Ovary (tissue), 9 donors: ENCODE data around the gene MINDY1. TPM values are rescaled to one million over a fixed set of nuclear protein-coding genes. Genes with fewer than 3 reads are reported as not detected.

Experiments used
- DNase-seq, 5 donors: peaks; one replicate each; pipeline ENCODE4 v3.0.0-alpha.2; 2019 to 2020
- H3K27ac ChIP-seq, 2 donors: fragments of 200-600 bp; one replicate each; pipeline versions ENCODE4 v1.5.1 to v1.8.0; 2019 to 2022
- H3K27me3 ChIP-seq: fragments of 200-600 bp; one replicate; pipeline ENCODE4 v1.8.0; 2022
- H3K36me3 ChIP-seq: fragments of 200-600 bp; sonication (generic); one replicate; pipeline ENCODE4 v1.5.1; 2019
- H3K4me1 ChIP-seq: one replicate; pipeline ENCODE4 v1.8.1; 2013; ENCODE audit warnings: mild to moderate bottlenecking, moderate library complexity; ENCODE audit not compliant: insufficient read depth
- H3K4me3 ChIP-seq: fragments of 200-600 bp; sonication (generic); one replicate; pipeline ENCODE4 v1.5.1; 2017
- H3K9me3 ChIP-seq, 2 donors: fragments of 200-600 bp in 1 of 2; sonication (generic) in 1 of 2; one replicate each; pipeline versions ENCODE4 v1.5.1 to v1.8.1; 2013 to 2019; ENCODE audit warnings: mild to moderate bottlenecking in 1 of 2, moderate library complexity in 1 of 2
- CTCF ChIP-seq, 3 donors: fragments of 450-650 bp in 2 of 3; fragments of 200-600 bp in 1 of 3; IDR thresholded peaks; one replicate each; pipeline versions ENCODE4 v1.5.1 to v1.8.0; 2016 to 2022; ENCODE audit warnings: antibody characterized with exemption in 3 of 3, mild to moderate bottlenecking in 1 of 3
- EP300 ChIP-seq: sonication (generic); formaldehyde crosslinking; IDR thresholded peaks from one replicate; pipeline ENCODE4 v1.6.1; 2017; ENCODE audit warnings: antibody characterized with exemption
- POLR2A ChIP-seq: fragments of 450-650 bp; IDR thresholded peaks from one replicate; pipeline ENCODE4 v1.6.1; 2017; ENCODE audit warnings: antibody characterized with exemption, mild to moderate bottlenecking, moderate library complexity
- WGBS, 3 donors: extraction: QIAGEN DNeasy Blood & Tissue Kit in 1 of 3; methylation state at CpG; one replicate each; pipeline versions ENCODE4 v1.1.5 to v1.1.7; 2013 to 2017; 5-methylcytosine and 5-hydroxymethylcytosine counted together
- intact Hi-C, 4 donors: fragments of 100-400 bp; cut with DNase I; formaldehyde crosslinking; loops; one replicate each; pipeline versions ENCODE4 v1.11.0 to v1.15.1; 2022 to 2023
- polyA plus RNA-seq, 2 donors: library from polyadenylated mRNA; stranded (reverse); fragments of 200-250 nt in 1 of 2; fragments of 350-450 nt in 1 of 2; fragmentation: Illumina TruSeq in 1 of 2; extraction: RNeasy Lipid Tissue Mini Kit (QIAGEN cat#74804) in 1 of 2; gene quantifications; one replicate each; pipeline ENCODE4 v1.2.3, GENCODE V29; 2013 to 2014
- small RNA-seq: library from RNA; depleted of rRNA; stranded (forward); fragments of <200 nt; gene quantifications from one replicate; pipeline ENCODE3, GENCODE V24; 2016
- total RNA-seq, 7 donors: library from RNA; depleted of rRNA in 2 of 7; stranded (reverse); fragments of >200 nt in 2 of 7; fragmentation: NEBNext Ultra II Directional in 3 of 7; extraction: Animal tissue kit (Norgen Biotek cat#: 25700) in 3 of 7; gene quantifications; one replicate each; pipeline versions ENCODE4 v1.1.0 to v1.2.4, GENCODE V29; 2016 to 2023
- donor health status: DM: no; HTN: no; CAD: no; lungs with moderate emphysema.
- donor health status: DM: no; HTN: no; CAD: no.
- donor health status: Bipolar disorder and iron deficiency.
- donor health status: DM: yes; HTN: yes; CAD: no.
- donor health status: DM: no; HTN: no; CAD: no.
- donor health status: DM: yes; HTN: yes; CAD: no.

MINDY1 gene
- total and polyA plus RNA-seq, 9 donors = 17.1 to 35.6 (median 26.9) TPM

- TF ChIP-seq CTCF (IDR thresholded peaks at IDR 0.05) = no peak
- TF ChIP-seq EP300 = no peak
- TF ChIP-seq POLR2A = no peak
- no peak overlapping the region for H3K4me3 ChIP-seq
- DNase-seq = no peak
- H3K9me3 ChIP-seq = no peaks in the 10 kb centered on the region
- intact Hi-C loops = no loop called here
- no peaks in the 10 kb centered on the region for H3K27me3 ChIP-seq
- 80 to 85% (median 83%) methylated on average over 3 of the region's 3 CpGs for WGBS, 3 donors
- no peaks in the 10 kb centered on the region for H3K4me1 ChIP-seq
- H3K27ac ChIP-seq = no peak overlapping the region
- H3K36me3 ChIP-seq = no peaks in the 10 kb centered on the region
These were observed 52.0 kb downstream of the MINDY1 start for GRCh38 chr1:150954708-150955107.

Small RNA genes within 50 kb of the gene (small RNA-seq; reads per million reads assigned to genes)
- gene RNU6-884P = not detected

Other genes with a start within 250 kb of the MINDY1 start
- gene CTSS, start 241.1 kb downstream of the MINDY1 start, total RNA-seq = 10 to 100 TPM in 6 of 7 donors, 1 to 10 TPM in 1; 8.7 to 80.9 (median 13.6) TPM
- 100 to 1,000 TPM in 1 of 2 donors, 1 to 10 TPM in 1; 9.6 to 131 TPM for gene CTSS, start 241.1 kb downstream of the MINDY1 start, polyA plus RNA-seq
- 10 to 100 TPM; 35.6 to 85.2 (median 74.0) TPM for gene CTSK, start 198.6 kb downstream of the MINDY1 start, total RNA-seq
- 100 to 1,000 TPM; 114 to 254 TPM for gene CTSK, start 198.6 kb downstream of the MINDY1 start, polyA plus RNA-seq
- gene ARNT, start 130.3 kb downstream of the MINDY1 start, total RNA-seq = 10 to 100 TPM; 52.5 to 79.8 (median 60.5) TPM
- gene ARNT, start 130.3 kb downstream of the MINDY1 start, polyA plus RNA-seq = 10 to 100 TPM; 27.9 to 84.0 TPM
- not detected for gene CTXND2, start 119.8 kb downstream of the MINDY1 start, total RNA-seq
- gene CTXND2, start 119.8 kb downstream of the MINDY1 start, polyA plus RNA-seq = not detected
- gene SETDB1, start 80.5 kb downstream of the MINDY1 start, total RNA-seq = 10 to 100 TPM; 21.9 to 49.4 (median 40.9) TPM
- gene SETDB1, start 80.5 kb downstream of the MINDY1 start, polyA plus RNA-seq = 10 to 100 TPM; 24.0 to 46.2 TPM
- gene CERS2, start 32.1 kb downstream of the MINDY1 start, total RNA-seq = 100 to 1,000 TPM in 5 of 7 donors, 10 to 100 TPM in 2; 91.9 to 198 (median 156) TPM
- gene CERS2, start 32.1 kb downstream of the MINDY1 start, polyA plus RNA-seq = 100 to 1,000 TPM; 124 to 339 TPM
- gene ANXA9, start 24.6 kb downstream of the MINDY1 start, total RNA-seq = 1 to 10 TPM in 3 of 7 donors, under 1 TPM in 4; 0.24 to 6.9 (median 0.79) TPM
- 1 to 10 TPM in 1 of 2 donors, under 1 TPM in 1; 0.44 to 1.2 TPM for gene ANXA9, start 24.6 kb downstream of the MINDY1 start, polyA plus RNA-seq
- gene PRUNE1, start 1.5 kb upstream of the MINDY1 start, total RNA-seq = 10 to 100 TPM; 19.1 to 27.2 (median 22.9) TPM
- 10 to 100 TPM; 17.2 to 30.7 TPM for gene PRUNE1, start 1.5 kb upstream of the MINDY1 start, polyA plus RNA-seq
- gene BNIPL, start 29.7 kb upstream of the MINDY1 start, total RNA-seq = 10 to 100 TPM in 1 of 7 donors, 1 to 10 TPM in 1, under 1 TPM in 5; 0.17 to 10.6 (median 0.60) TPM
- gene BNIPL, start 29.7 kb upstream of the MINDY1 start, polyA plus RNA-seq = under 1 TPM; 0.13 to 0.32 TPM
- 1 to 10 TPM; 3.9 to 9.1 (median 7.3) TPM for gene C1orf56, start 40.8 kb upstream of the MINDY1 start, total RNA-seq
- gene C1orf56, start 40.8 kb upstream of the MINDY1 start, polyA plus RNA-seq = 1 to 10 TPM; 2.6 to 6.6 TPM
- 10 to 100 TPM; 37.6 to 81.9 (median 56.3) TPM for gene CDC42SE1, start 52.7 kb upstream of the MINDY1 start, total RNA-seq
- gene CDC42SE1, start 52.7 kb upstream of the MINDY1 start, polyA plus RNA-seq = 10 to 100 TPM; 26.0 to 73.4 TPM
- gene MLLT11, start 53.5 kb upstream of the MINDY1 start, total RNA-seq = 1 to 10 TPM; 1.3 to 9.5 (median 2.4) TPM
- 1 to 10 TPM; 1.1 to 3.6 TPM for gene MLLT11, start 53.5 kb upstream of the MINDY1 start, polyA plus RNA-seq
- gene GABPB2, start 63.9 kb upstream of the MINDY1 start, total RNA-seq = 10 to 100 TPM; 12.6 to 28.1 (median 24.2) TPM
- 10 to 100 TPM; 11.4 to 20.6 TPM for gene GABPB2, start 63.9 kb upstream of the MINDY1 start, polyA plus RNA-seq
- gene SEMA6C, start 139.7 kb upstream of the MINDY1 start, total RNA-seq = 10 to 100 TPM in 5 of 7 donors, 1 to 10 TPM in 2; 8.0 to 18.0 (median 14.7) TPM
- 10 to 100 TPM in 1 of 2 donors, 1 to 10 TPM in 1; 5.0 to 13.4 TPM for gene SEMA6C, start 139.7 kb upstream of the MINDY1 start, polyA plus RNA-seq
- 1 to 10 TPM in 5 of 7 donors, under 1 TPM in 2; 0.48 to 3.8 (median 1.2) TPM for gene TNFAIP8L2, start 149.7 kb upstream of the MINDY1 start, total RNA-seq
- gene TNFAIP8L2, start 149.7 kb upstream of the MINDY1 start, polyA plus RNA-seq = 1 to 10 TPM; 2.1 to 4.6 TPM
- 10 to 100 TPM; 12.6 to 20.3 (median 14.3) TPM for gene LYSMD1, start 159.0 kb upstream of the MINDY1 start, total RNA-seq
- gene LYSMD1, start 159.0 kb upstream of the MINDY1 start, polyA plus RNA-seq = 10 to 100 TPM; 14.3 to 15.5 TPM
- gene SCNM1, start 159.2 kb upstream of the MINDY1 start, total RNA-seq = 10 to 100 TPM; 18.6 to 32.7 (median 22.7) TPM
- 10 to 100 TPM; 33.0 to 38.9 TPM for gene SCNM1, start 159.2 kb upstream of the MINDY1 start, polyA plus RNA-seq
- gene TMOD4, start 169.1 kb upstream of the MINDY1 start, total RNA-seq = 1 to 10 TPM in 2 of 7 donors, under 1 TPM in 3, not detected in 2; 0.42 to 1.4 (median 0.88) TPM
- under 1 TPM in 1 of 2 donors, not detected in 1; 0.15 TPM for gene TMOD4, start 169.1 kb upstream of the MINDY1 start, polyA plus RNA-seq
- 10 to 100 TPM; 24.5 to 53.1 (median 48.9) TPM for gene VPS72, start 183.3 kb upstream of the MINDY1 start, total RNA-seq
- 10 to 100 TPM; 42.2 to 78.4 TPM for gene VPS72, start 183.3 kb upstream of the MINDY1 start, polyA plus RNA-seq
- 10 to 100 TPM; 33.0 to 62.8 (median 47.5) TPM for gene PIP5K1A, start 191.7 kb upstream of the MINDY1 start, total RNA-seq
- gene PIP5K1A, start 191.7 kb upstream of the MINDY1 start, polyA plus RNA-seq = 10 to 100 TPM; 19.8 to 50.4 TPM
- gene PSMD4, start 247.8 kb upstream of the MINDY1 start, total RNA-seq = 100 to 1,000 TPM in 4 of 7 donors, 10 to 100 TPM in 3; 78.1 to 117 (median 108) TPM
- gene PSMD4, start 247.8 kb upstream of the MINDY1 start, polyA plus RNA-seq = 100 to 1,000 TPM; 116 to 167 TPM